Retinal pigment epithelial cell (primary cell): ENCODE results near the gene ZNF132.
"Not testable (repeated sequence)": the region's sequence is repeated elsewhere in the genome, so short reads cannot be mapped to it uniquely, and the experiment has no call there.

ENCODE experiments used
- DNase-seq: peaks from one replicate; pipeline ENCODE4 v3.0.0-alpha.2; 2010; ENCODE audit warnings: low read depth
- H3K4me3 ChIP-seq: 2 replicates; pipeline ENCODE4 v1.5.1; 2011; ENCODE audit warnings: mild to moderate bottlenecking, low read length, control low read depth, moderate library complexity
- CTCF ChIP-seq: conservative IDR thresholded peaks from 2 replicates; pipeline ENCODE4 v1.5.1; 2011; ENCODE audit warnings: low read depth, low read length, control low read depth, inconsistent platforms

Gene ZNF132

GRCh38 chr19:58451358-58452101, 11.6 kb upstream of the ZNF132 start, which contains the start of gene ZNF324B:
Gene ZNF324B, plus strand, starts transcription at chr19:58451622. Its CDS starts 2,080 bp downstream, at chr19:58453702.
- H3K4me3 ChIP-seq, result peak within 1 kb of the TSS; percentile 71
- peak; percentile 82 for DNase-seq
- TF ChIP-seq CTCF, result no peak

- peak overlapping the region; percentile 71 for H3K4me3 ChIP-seq
- DNase-seq, result no peak
- no peak for TF ChIP-seq CTCF
Observed at GRCh38 chr19:58450856-58451357, 11.0 kb upstream of the ZNF132 start.

- DNase-seq, H3K4me3 ChIP-seq: not testable (repeated sequence)
Observed at GRCh38 chr19:58449980-58450379, 10.0 kb upstream of the ZNF132 start.

GRCh38 chr19:58448860-58449259, 8.9 kb upstream of the ZNF132 start:
- not testable (repeated sequence) for DNase-seq, H3K4me3 ChIP-seq

GRCh38 chr19:58442986-58443385, 3.0 kb upstream of the ZNF132 start:
- H3K4me3 ChIP-seq, DNase-seq: not testable (repeated sequence)

- H3K4me3 ChIP-seq, result peak overlapping the region; percentile 62
- no peak for TF ChIP-seq CTCF
- DNase-seq, result no peak
Observed at GRCh38 chr19:58440556-58440955, 603 bp upstream of the ZNF132 start.

GRCh38 chr19:58434217-58434616, 5.7 kb downstream of the ZNF132 start:
- no peak for DNase-seq
- TF ChIP-seq CTCF, result no peak
- no peak overlapping the region for H3K4me3 ChIP-seq

- no peak for DNase-seq
- no peak overlapping the region for H3K4me3 ChIP-seq
- no peak for TF ChIP-seq CTCF
Observed at GRCh38 chr19:58429745-58430144, 10.2 kb downstream of the ZNF132 start.
